PC-9 (cell line): Measurements from ENCODE around the gene CBX5. TPM values are rescaled to one million over a fixed set of nuclear protein-coding genes. Genes with fewer than 3 reads are reported as not detected.

ENCODE experiments used
- BruUV-seq: library from RNA; stranded (reverse); fragments of 400-500 nt; replicated peaks from 2 replicates; lab custom pipeline; 2021; lab: Mats Ljungman, UMichigan
- CTCF ChIA-PET: fragments of 300-600 bp; sonication (Branson Sonifier 250); formaldehyde crosslinking; loops from one replicate; lab custom pipeline; 2022; ENCODE audit warnings: antibody characterized with exemption; lab: Charles Lee
- POLR2A ChIA-PET: fragments of 300-600 bp; sonication (Branson Sonifier 250); formaldehyde crosslinking; loops from one replicate; lab custom pipeline; 2022; ENCODE audit warnings: antibody characterized with exemption; ENCODE audit not compliant: unreplicated experiment; lab: Charles Lee
- DNase-seq, 2 experiments: peaks; one replicate each; pipeline versions ENCODE4 v3.0.0 to v3.0.0-alpha.2; 2015 to 2022; ENCODE audit warnings: mixed read lengths in 1 of 2
- H2AFZ ChIP-seq: fragments of 200-600 bp; sonication (generic); 2 replicates; pipeline ENCODE4 v1.8.1; 2017; ENCODE audit warnings: antibody characterized with exemption
- H3F3A ChIP-seq: fragments of 200-600 bp; sonication (generic); 2 replicates; pipeline ENCODE4 v1.8.1; 2017; ENCODE audit warnings: antibody characterized with exemption, mild to moderate bottlenecking, low read depth; ENCODE audit not compliant: insufficient read depth
- H3K27ac ChIP-seq: fragments of 200-600 bp; sonication (generic); 2 replicates; pipeline ENCODE4 v1.6.1; 2016; ENCODE audit warnings: mixed run types
- H3K27me3 ChIP-seq: fragments of 200-600 bp; sonication (generic); 2 replicates; pipeline ENCODE4 v1.6.1; 2016; ENCODE audit warnings: low read depth, mixed run types; ENCODE audit not compliant: insufficient read depth
- H3K36me3 ChIP-seq: fragments of 200-600 bp; sonication (generic); 2 replicates; pipeline ENCODE4 v1.6.1; 2016; ENCODE audit warnings: low read depth, mixed run types
- H3K4me1 ChIP-seq: fragments of 200-600 bp; sonication (generic); replicated peaks from 2 replicates; pipeline ENCODE4 v1.6.1; 2016; ENCODE audit warnings: mixed run types; ENCODE audit not compliant: insufficient read depth
- H3K4me2 ChIP-seq: fragments of 200-600 bp; sonication (generic); 2 replicates; pipeline ENCODE4 v1.6.1; 2017; ENCODE audit warnings: mixed run types
- H3K4me3 ChIP-seq: fragments of 200-600 bp; sonication (generic); 2 replicates; pipeline ENCODE4 v1.6.1; 2016; ENCODE audit warnings: mixed run types
- H3K79me2 ChIP-seq: fragments of 200-600 bp; sonication (generic); 2 replicates; pipeline ENCODE4 v1.6.1; 2017; ENCODE audit warnings: low read depth, mixed run types
- H3K9me2 ChIP-seq: fragments of 200-600 bp; sonication (generic); 2 replicates; pipeline ENCODE4 v1.8.1; 2017; ENCODE audit warnings: mild to moderate bottlenecking; ENCODE audit not compliant: insufficient read depth
- H3K9me3 ChIP-seq: fragments of 200-600 bp; sonication (generic); 2 replicates; pipeline ENCODE4 v1.8.1; 2016; ENCODE audit warnings: low read depth; ENCODE audit not compliant: insufficient read depth
- H4K20me1 ChIP-seq: fragments of 200-600 bp; sonication (generic); 2 replicates; pipeline ENCODE4 v1.8.1; 2017; ENCODE audit not compliant: insufficient read depth
- CTCF ChIP-seq: fragments of 200-600 bp; sonication (generic); conservative IDR thresholded peaks from 2 replicates; pipeline ENCODE4 v1.6.1; 2017; ENCODE audit warnings: mixed run types, antibody characterized with exemption, mild to moderate bottlenecking, moderate library complexity
- EZH2 ChIP-seq: fragments of 200-600 bp; sonication (generic); IDR thresholded peaks from 2 replicates; pipeline ENCODE4 v1.8.0; 2017; ENCODE audit warnings: antibody characterized with exemption, low read depth
- intact Hi-C: fragments of 100-400 bp; cut with micrococcal nuclease; formaldehyde crosslinking; loops from one replicate; pipeline ENCODE4 v1.10.0; 2022; ENCODE audit not compliant: unreplicated experiment
- total RNA-seq: library from RNA; stranded (reverse); gene quantifications from 2 replicates; pipeline ENCODE4 v1.2.3, GENCODE V29; 2021

Gene CBX5
- total RNA-seq, 1 experiment from 2014 or later, result 154 TPM

GRCh38 chr12:54270345-54270744, 9.6 kb downstream of the CBX5 start:
- POLR2A ChIA-PET, result no interaction called here
- BruUV-seq, result no TSS peak

GRCh38 chr12:54266852-54267251, 13.1 kb downstream of the CBX5 start:
- Histone ChIP-seq H3K79me2 (peaks cover 39% of the 10 kb centered on the region), H3K27ac (no peak overlapping the region), H3K9me2 (no peaks in the 10 kb centered on the region), H3K4me1 (peaks cover 10% of the 10 kb centered on the region; the same call in 1 of the 2 replicates), H4K20me1 (peaks cover 8% of the 10 kb centered on the region; the same call in 1 of the 2 replicates), H3K36me3 (no peaks in the 10 kb centered on the region), H3K27me3 (no peaks in the 10 kb centered on the region), H3K4me3 (no peak overlapping the region), H2AFZ (no peak overlapping the region), H3K9me3 (no peaks in the 10 kb centered on the region), H3K4me2 (no peak overlapping the region), H3F3A (peaks cover 18% of the 10 kb centered on the region; the same call in 1 of the 2 replicates)
- TF ChIP-seq CTCF, result no peak
- no peak for TF ChIP-seq EZH2
- BruUV-seq, result no TSS peak
- ChIA-PET POLR2A (no interaction called here), CTCF (no interaction called here)
- intact Hi-C loops, result no loop called here
- no peak for DNase-seq

More at GRCh38 chr12:54270345-54270744, 9.6 kb downstream of the CBX5 start:
- H3K9me3 ChIP-seq, result no peaks in the 10 kb centered on the region
- no peak overlapping the region for H3K27ac ChIP-seq
- peaks cover 35% of the 10 kb centered on the region; the same call in 1 of the 2 replicates for H3F3A ChIP-seq
- no peak for TF ChIP-seq EZH2
- no peak for TF ChIP-seq CTCF
- no peaks in the 10 kb centered on the region for H4K20me1 ChIP-seq
- DNase-seq, result no peak
- CTCF ChIA-PET, result no interaction called here
- H3K4me1 ChIP-seq, result no peaks in the 10 kb centered on the region
- H3K4me2 ChIP-seq, result no peak overlapping the region
- H3K4me3 ChIP-seq, result no peak overlapping the region
- intact Hi-C loops, result no loop called here
- H3K27me3 ChIP-seq, result no peaks in the 10 kb centered on the region
- no peak overlapping the region for H2AFZ ChIP-seq
- no peaks in the 10 kb centered on the region for H3K9me2 ChIP-seq
- H3K36me3 ChIP-seq, result peaks cover 13% of the 10 kb centered on the region
- peaks cover 43% of the 10 kb centered on the region for H3K79me2 ChIP-seq

- no peak overlapping the region for H3K27ac ChIP-seq
- no peak overlapping the region for H2AFZ ChIP-seq
- BruUV-seq, result no TSS peak
- no peaks in the 10 kb centered on the region for H3K27me3 ChIP-seq
- H3K9me2 ChIP-seq, result no peaks in the 10 kb centered on the region
- ChIA-PET CTCF (interaction anchor here (0.6 kb wide), 2 partner anchors 452 to 1213 kb away, joined by 4 to 7 read pairs; no protein-coding TSS in a partner anchor), POLR2A (interaction anchor here (0.7 kb wide), 1 partner anchor 16 kb away, joined by 4 read pairs; no protein-coding TSS in a partner anchor)
- DNase-seq, result no peak
- no peak overlapping the region for H3K4me2 ChIP-seq
- peaks cover 21% of the 10 kb centered on the region; the same call in 1 of the 2 replicates for H3F3A ChIP-seq
- no peaks in the 10 kb centered on the region for H3K9me3 ChIP-seq
- TF ChIP-seq EZH2 (no peak), CTCF (no peak)
- H3K4me3 ChIP-seq, result no peak overlapping the region
- H3K36me3 ChIP-seq, result no peaks in the 10 kb centered on the region
- H4K20me1 ChIP-seq, result peaks cover 11% of the 10 kb centered on the region; the same call in 1 of the 2 replicates
- peaks cover 40% of the 10 kb centered on the region for H3K79me2 ChIP-seq
- H3K4me1 ChIP-seq, result peaks cover 10% of the 10 kb centered on the region; the same call in 1 of the 2 replicates
- intact Hi-C loops, result no loop called here
These were observed 14.5 kb downstream of the CBX5 start for GRCh38 chr12:54265364-54265812.
